Duodenal mucosa (tissue), 2 donors: ENCODE results near the gene LHFPL3.

Experiments
- H3K27ac ChIP-seq: one replicate; pipeline ENCODE4 v1.7.0; 2013; ENCODE audit warnings: low read depth, low read length
- H3K27me3 ChIP-seq, 2 donors: one replicate each; pipeline ENCODE4 v1.7.0; 2013; ENCODE audit warnings: low read length in 2 of 2, control low read depth in 1 of 2; ENCODE audit not compliant: insufficient read depth in 2 of 2, control insufficient read depth in 1 of 2
- H3K36me3 ChIP-seq, 2 donors: one replicate each; pipeline ENCODE4 v1.7.0; 2013; ENCODE audit warnings: low read length in 2 of 2, control low read depth in 1 of 2; ENCODE audit not compliant: insufficient read depth in 2 of 2, control insufficient read depth in 1 of 2
- H3K4me1 ChIP-seq, 2 donors: one replicate each; pipeline ENCODE4 v1.7.0; 2013; ENCODE audit warnings: low read length in 2 of 2, control low read depth in 1 of 2; ENCODE audit not compliant: insufficient read depth in 2 of 2, control insufficient read depth in 1 of 2
- H3K4me3 ChIP-seq, 2 donors: one replicate each; pipeline ENCODE4 v1.7.0; 2013; ENCODE audit warnings: low read length in 2 of 2, low read depth in 1 of 2
- H3K9ac ChIP-seq, 2 donors: one replicate each; pipeline ENCODE4 v1.7.0; 2013; ENCODE audit warnings: low read length in 2 of 2, low read depth in 1 of 2
- H3K9me3 ChIP-seq, 2 donors: one replicate each; pipeline ENCODE4 v1.7.0; 2013; ENCODE audit warnings: low read length in 2 of 2, control low read depth in 1 of 2; ENCODE audit not compliant: control insufficient read depth in 1 of 2

Gene LHFPL3

DNA sequence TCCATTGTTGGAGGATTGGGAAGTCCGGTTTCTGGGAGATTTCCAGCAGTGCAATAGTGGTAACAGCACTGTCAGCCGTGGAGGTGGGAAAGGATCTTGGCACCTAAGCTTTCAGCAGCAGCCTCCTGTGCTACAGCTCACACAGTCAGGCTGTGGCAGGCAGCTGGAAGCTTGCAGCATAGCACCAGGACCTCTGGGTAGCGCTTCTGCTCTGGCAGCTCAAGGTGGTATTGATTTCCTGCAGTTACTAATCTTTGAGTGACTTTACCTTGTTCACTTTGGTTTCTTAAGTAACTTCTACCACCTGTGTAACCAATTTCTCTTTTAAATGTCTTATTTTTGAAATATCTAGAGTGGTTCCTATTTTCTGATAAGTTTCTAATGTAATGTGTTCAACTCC is 130.5 kb downstream of the LHFPL3 start:
- no peaks in the 10 kb centered on the region for H3K4me1 ChIP-seq
- H3K9ac ChIP-seq: no peak overlapping the region
- H3K4me3 ChIP-seq: no peak overlapping the region
- no peaks in the 10 kb centered on the region for H3K9me3 ChIP-seq
- H3K36me3 ChIP-seq: no peaks in the 10 kb centered on the region
- no peaks in the 10 kb centered on the region for H3K27me3 ChIP-seq
- no peak overlapping the region for H3K27ac ChIP-seq

DNA sequence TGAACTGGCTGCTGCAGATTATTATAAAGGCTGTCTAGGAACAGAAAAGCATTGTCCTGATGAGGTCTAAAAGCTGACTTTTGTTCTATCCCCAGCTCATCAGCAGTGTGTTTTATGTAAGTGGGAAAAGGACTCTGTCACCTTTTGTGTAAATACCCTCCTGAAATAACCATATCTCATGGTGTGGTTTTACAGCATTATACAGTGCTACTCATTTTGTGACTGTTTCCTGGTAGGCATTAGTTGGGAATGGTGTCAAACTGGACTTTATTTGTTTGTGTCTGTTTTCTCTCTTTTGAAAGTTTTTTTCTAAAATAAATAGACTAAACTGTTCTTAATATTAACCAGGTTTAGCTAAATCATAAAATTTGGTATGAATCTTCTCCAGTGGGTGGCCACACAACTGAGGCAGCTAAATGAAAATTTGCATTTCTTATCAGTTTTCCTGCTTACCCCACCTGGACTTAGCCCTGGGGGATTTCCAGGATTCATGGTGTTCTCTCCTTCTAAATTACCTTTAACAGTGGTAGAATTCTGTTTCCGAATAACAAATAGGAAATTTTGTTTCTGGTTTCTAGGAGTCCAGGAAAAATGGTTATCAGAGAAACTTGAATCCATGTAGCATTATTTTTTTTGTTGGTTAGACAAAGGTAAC is 140.9 kb downstream of the LHFPL3 start:
- Histone ChIP-seq H3K9ac (no peak overlapping the region), H3K4me1 (no peaks in the 10 kb centered on the region), H3K36me3 (no peaks in the 10 kb centered on the region), H3K9me3 (no peaks in the 10 kb centered on the region), H3K27ac (no peak overlapping the region), H3K27me3 (no peaks in the 10 kb centered on the region), H3K4me3 (no peak overlapping the region)

DNA sequence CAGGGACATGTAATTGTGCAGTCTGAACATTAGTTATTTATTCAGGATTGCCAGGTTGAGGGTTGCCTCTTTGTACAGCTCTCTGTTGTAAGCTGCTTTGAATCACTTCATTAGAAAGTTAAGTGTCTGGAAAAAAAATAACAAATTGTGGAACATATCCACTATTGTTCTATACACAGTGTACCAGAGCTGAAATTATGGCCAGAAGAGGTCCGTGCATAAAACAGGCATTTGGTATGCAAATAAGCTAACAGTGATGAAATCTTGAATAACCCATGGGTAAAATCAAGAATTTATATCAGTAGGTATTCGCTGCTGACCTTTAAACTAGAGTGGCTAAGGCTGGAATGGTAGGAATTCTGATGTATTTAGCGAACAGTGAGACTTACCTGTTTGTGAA is 152.1 kb downstream of the LHFPL3 start:
- no peaks in the 10 kb centered on the region for H3K9me3 ChIP-seq
- H3K9ac ChIP-seq: no peak overlapping the region
- H3K27me3 ChIP-seq: no peaks in the 10 kb centered on the region
- H3K27ac ChIP-seq: no peak overlapping the region
- no peaks in the 10 kb centered on the region for H3K36me3 ChIP-seq
- no peaks in the 10 kb centered on the region for H3K4me1 ChIP-seq
- no peak overlapping the region for H3K4me3 ChIP-seq

DNA sequence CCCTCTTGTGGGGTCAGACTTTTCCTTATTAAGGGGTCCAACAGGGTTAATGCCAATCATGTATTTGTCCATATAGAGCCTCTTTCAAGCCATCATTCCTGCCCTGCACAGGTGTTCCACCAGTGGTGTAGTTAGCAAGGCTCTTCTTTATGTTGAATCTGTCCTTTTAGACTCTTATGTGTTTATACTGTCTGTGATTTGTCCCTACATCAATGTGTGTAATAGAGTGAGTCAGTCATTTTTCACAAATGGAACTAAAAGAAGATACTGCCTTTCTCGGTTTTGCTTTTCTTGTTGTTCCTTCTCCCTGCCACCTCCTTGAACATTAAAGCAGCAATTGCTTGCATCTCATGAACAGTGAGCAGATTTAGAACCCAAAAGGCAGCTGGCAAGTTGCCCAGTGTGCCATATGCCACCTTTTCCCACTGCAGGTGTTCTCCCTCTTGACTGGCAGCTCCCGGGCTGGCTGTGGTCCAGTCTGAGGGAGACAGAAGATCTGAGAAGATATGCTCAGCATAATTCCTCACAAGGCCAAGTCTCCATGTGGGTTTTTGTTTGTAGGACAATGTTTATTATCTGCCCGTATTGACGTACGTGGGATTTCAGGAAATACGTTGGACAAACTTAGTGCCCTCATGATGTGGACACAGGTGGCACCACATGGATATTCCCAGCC is 154.1 kb downstream of the LHFPL3 start:
- Histone ChIP-seq H3K9me3 (no peaks in the 10 kb centered on the region), H3K4me1 (no peaks in the 10 kb centered on the region), H3K27me3 (no peaks in the 10 kb centered on the region), H3K9ac (no peak overlapping the region), H3K4me3 (no peak overlapping the region), H3K36me3 (no peaks in the 10 kb centered on the region), H3K27ac (no peak overlapping the region)

DNA sequence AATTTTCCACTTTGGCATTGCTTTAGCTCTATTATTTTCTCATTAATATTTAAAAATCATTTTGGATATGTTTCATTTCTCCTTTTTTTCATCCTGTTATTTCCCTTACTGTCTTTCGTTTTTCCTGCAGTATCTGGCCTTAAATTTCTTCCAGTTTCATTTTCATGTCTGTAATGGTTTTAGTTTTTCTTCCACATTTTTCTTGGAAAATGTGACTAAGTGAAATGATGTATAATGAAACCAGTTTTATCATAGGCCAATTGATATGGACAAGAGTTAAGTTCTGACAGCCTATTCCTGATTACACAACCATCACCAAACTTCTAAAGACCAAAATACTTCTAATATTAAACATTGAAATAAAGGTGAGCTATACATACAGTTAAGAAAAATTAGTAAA is 158.5 kb downstream of the LHFPL3 start:
- H3K9me3 ChIP-seq: no peaks in the 10 kb centered on the region
- no peaks in the 10 kb centered on the region for H3K36me3 ChIP-seq
- no peak overlapping the region for H3K27ac ChIP-seq
- H3K4me3 ChIP-seq: no peak overlapping the region
- no peak overlapping the region for H3K9ac ChIP-seq
- H3K27me3 ChIP-seq: no peaks in the 10 kb centered on the region
- no peaks in the 10 kb centered on the region for H3K4me1 ChIP-seq

DNA sequence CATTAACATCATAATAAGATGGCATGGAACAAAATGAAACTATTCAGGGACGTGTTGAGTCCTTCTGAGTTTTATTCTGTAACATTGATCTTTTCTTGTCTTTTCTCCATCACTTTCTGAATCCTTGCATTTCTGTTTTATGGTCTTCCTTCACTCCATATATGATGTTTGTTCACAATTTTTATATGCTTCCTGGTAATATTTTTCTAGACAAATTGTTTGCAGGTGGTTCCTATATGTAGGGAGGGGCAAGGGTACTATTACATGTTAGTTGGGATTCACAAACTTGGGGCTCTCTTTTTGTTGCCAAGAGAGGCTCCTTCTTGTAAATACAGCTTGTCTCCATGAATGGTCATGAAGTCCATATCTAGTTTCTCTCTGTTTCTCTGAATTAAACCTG is 159.2 kb downstream of the LHFPL3 start:
- Histone ChIP-seq H3K27me3 (no peaks in the 10 kb centered on the region), H3K27ac (no peak overlapping the region), H3K9ac (no peak overlapping the region), H3K4me3 (no peak overlapping the region), H3K9me3 (no peaks in the 10 kb centered on the region), H3K36me3 (no peaks in the 10 kb centered on the region), H3K4me1 (no peaks in the 10 kb centered on the region)

DNA sequence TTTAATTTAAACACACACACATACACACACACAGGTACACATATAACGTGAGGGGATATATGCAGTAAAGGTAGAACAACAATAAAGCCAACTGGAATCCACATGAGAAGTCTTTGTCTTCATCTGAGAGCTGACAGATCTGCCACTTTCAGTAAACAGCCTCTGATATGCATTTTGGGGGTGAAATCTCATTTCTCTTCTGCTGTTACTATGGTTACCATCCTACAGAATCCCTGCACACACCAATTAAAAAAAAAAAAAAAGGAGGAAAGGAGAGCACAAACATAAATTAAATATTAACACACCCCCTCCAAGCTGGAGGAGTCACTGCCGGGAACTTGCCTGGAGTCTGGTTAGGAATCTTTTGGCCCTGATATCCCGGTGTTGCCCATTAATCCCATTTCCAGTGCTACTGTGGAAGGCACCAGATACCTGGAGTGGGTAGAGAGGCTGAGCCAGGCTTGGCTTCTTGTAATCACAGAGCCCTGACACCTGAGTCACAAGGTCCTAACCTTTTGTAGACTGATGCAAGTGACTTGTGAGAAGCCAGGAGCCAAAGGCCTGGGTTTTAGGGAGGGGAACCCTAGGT is 169.1 kb downstream of the LHFPL3 start:
- Histone ChIP-seq H3K36me3 (no peaks in the 10 kb centered on the region), H3K27ac (no peak overlapping the region), H3K4me1 (no peaks in the 10 kb centered on the region), H3K9ac (no peak overlapping the region), H3K4me3 (no peak overlapping the region), H3K27me3 (no peaks in the 10 kb centered on the region), H3K9me3 (no peaks in the 10 kb centered on the region)

DNA sequence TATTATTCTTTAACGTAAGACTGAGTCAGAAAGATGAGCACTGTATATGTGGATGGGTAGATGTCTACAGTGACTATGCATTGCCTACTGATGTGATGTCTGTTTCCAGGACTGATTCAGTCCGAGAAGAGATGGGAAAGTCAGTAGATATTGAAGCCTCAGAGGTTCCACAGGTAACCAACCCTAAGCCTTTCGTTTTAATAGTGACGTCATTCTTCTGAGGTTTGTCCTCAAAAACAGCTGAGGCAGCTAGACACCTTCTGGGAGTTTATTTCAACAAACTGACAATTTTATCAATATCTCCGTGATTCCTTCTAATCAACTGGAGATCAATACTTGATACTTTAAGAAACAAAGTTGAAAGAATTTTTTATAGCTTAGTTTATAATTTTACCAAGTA is 171.6 kb downstream of the LHFPL3 start:
- no peaks in the 10 kb centered on the region for H3K9me3 ChIP-seq
- H3K27me3 ChIP-seq: no peaks in the 10 kb centered on the region
- no peak overlapping the region for H3K4me3 ChIP-seq
- H3K9ac ChIP-seq: no peak overlapping the region
- no peaks in the 10 kb centered on the region for H3K4me1 ChIP-seq
- H3K36me3 ChIP-seq: no peaks in the 10 kb centered on the region
- H3K27ac ChIP-seq: no peak overlapping the region

DNA sequence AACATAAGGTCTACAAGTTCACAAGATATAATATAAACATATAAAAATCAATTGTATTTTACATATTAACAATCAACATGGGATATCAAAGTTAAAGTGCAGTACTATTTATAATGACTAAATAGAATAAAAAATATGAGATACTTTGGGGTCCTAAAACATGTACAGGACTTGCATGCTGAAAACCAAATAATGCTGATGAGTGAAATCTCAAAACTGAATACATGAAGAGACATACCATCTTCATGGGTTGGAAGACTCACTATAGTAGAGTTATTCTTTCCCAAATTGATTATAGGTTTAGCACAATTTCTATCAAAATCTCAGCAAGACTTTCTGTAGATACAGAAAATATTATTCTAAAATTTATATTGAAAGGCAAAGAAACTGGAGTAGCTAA is 181.5 kb downstream of the LHFPL3 start:
- Histone ChIP-seq H3K27ac (no peak overlapping the region), H3K9me3 (no peaks in the 10 kb centered on the region), H3K4me3 (no peak overlapping the region), H3K4me1 (no peaks in the 10 kb centered on the region), H3K9ac (no peak overlapping the region), H3K27me3 (no peaks in the 10 kb centered on the region), H3K36me3 (no peaks in the 10 kb centered on the region)

DNA sequence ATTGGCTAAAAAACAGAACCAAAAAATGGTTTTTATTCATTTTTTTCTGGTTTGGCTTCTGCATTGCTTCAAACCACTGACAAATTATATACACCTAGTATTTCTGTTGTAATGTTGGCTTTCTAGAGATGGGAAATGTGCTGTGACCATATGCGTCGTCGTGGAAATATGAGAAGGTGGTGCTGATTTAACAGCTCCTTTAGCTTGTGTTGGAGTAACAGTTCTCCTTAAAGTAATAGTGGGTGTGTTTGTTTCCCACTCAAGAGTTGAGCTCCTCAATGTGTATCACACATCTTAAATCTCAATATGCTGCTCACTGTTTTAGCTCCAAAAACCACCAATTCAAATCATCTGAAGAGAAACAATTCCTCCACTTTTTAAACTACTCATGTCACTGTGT is 196.4 kb downstream of the LHFPL3 start:
- no peaks in the 10 kb centered on the region for H3K27me3 ChIP-seq
- no peak overlapping the region for H3K4me3 ChIP-seq
- no peaks in the 10 kb centered on the region for H3K4me1 ChIP-seq
- H3K9ac ChIP-seq: no peak overlapping the region
- no peaks in the 10 kb centered on the region for H3K36me3 ChIP-seq
- no peaks in the 10 kb centered on the region for H3K9me3 ChIP-seq
- H3K27ac ChIP-seq: no peak overlapping the region
